Measurements from ENCODE around the gene AQP1.

DNA sequence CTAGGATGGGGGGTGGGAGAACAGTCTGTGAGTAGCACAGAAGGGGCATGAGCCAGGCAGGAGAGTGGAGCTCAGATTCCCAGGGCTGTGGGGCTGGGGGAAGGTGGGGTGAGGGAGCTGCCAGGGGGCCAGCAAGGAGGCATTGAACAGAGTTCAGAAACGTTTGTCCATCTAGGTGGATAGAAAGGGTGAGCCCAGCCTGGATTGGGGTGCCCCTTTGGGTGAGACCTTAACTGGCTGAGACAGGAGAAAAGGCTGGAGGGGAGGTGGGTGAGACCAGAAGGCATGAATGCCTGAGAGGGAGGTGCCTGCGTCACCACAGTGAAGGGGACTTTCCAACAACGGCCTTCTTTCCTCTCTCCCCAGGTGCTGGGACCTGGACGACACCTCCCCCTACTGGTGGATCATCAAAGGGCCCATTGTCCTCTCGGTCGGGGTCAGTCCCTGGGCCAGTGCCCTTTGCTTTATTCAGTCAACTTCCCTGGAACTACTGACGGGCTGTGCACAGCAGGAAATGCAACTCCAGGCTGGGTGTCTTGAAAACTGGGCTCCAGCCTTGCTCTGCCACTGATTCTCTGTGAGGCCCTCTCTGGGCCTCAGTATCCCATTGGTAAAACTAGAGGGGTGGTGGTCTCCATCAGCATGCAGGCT is 63.1 kb downstream of the AQP1 start:
- no peak for TF ChIP-seq ZBTB33 (IDR thresholded peaks at IDR 0.05)
- TF ChIP-seq, protein P1, sequence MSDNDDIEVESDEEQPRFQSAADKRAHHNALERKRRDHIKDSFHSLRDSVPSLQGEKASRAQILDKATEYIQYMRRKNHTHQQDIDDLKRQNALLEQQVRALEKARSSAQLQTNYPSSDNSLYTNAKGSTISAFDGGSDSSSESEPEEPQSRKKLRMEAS (IDR thresholded peaks at IDR 0.05) = no peak
- TF ChIP-seq, protein P2, sequence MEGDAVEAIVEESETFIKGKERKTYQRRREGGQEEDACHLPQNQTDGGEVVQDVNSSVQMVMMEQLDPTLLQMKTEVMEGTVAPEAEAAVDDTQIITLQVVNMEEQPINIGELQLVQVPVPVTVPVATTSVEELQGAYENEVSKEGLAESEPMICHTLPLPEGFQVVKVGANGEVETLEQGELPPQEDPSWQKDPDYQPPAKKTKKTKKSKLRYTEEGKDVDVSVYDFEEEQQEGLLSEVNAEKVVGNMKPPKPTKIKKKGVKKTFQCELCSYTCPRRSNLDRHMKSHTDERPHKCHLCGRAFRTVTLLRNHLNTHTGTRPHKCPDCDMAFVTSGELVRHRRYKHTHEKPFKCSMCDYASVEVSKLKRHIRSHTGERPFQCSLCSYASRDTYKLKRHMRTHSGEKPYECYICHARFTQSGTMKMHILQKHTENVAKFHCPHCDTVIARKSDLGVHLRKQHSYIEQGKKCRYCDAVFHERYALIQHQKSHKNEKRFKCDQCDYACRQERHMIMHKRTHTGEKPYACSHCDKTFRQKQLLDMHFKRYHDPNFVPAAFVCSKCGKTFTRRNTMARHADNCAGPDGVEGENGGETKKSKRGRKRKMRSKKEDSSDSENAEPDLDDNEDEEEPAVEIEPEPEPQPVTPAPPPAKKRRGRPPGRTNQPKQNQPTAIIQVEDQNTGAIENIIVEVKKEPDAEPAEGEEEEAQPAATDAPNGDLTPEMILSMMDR (IDR thresholded peaks at IDR 0.05; ENCODE audit: low read depth, low read length, missing input control) = peak; percentile 64
- TF ChIP-seq RAD21 (IDR thresholded peaks at IDR 0.05) = peak; percentile 79 to 82
- TF ChIP-seq FOXA1 (IDR thresholded peaks at IDR 0.05) = no peak
- TF ChIP-seq RXRA (IDR thresholded peaks at IDR 0.05) = peak; percentile 84 to 90
- no peak for TF ChIP-seq JUND (IDR thresholded peaks at IDR 0.05)
- TF ChIP-seq GABPA (IDR thresholded peaks at IDR 0.05 in 1 of 2, conservative IDR thresholded peaks at IDR 0.05 in 1 of 2) = no peak
- TF ChIP-seq, protein P3, sequence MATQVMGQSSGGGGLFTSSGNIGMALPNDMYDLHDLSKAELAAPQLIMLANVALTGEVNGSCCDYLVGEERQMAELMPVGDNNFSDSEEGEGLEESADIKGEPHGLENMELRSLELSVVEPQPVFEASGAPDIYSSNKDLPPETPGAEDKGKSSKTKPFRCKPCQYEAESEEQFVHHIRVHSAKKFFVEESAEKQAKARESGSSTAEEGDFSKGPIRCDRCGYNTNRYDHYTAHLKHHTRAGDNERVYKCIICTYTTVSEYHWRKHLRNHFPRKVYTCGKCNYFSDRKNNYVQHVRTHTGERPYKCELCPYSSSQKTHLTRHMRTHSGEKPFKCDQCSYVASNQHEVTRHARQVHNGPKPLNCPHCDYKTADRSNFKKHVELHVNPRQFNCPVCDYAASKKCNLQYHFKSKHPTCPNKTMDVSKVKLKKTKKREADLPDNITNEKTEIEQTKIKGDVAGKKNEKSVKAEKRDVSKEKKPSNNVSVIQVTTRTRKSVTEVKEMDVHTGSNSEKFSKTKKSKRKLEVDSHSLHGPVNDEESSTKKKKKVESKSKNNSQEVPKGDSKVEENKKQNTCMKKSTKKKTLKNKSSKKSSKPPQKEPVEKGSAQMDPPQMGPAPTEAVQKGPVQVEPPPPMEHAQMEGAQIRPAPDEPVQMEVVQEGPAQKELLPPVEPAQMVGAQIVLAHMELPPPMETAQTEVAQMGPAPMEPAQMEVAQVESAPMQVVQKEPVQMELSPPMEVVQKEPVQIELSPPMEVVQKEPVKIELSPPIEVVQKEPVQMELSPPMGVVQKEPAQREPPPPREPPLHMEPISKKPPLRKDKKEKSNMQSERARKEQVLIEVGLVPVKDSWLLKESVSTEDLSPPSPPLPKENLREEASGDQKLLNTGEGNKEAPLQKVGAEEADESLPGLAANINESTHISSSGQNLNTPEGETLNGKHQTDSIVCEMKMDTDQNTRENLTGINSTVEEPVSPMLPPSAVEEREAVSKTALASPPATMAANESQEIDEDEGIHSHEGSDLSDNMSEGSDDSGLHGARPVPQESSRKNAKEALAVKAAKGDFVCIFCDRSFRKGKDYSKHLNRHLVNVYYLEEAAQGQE (IDR thresholded peaks at IDR 0.05) = no peak
- peak; percentile 42 to 61 for TF ChIP-seq HNF4A (conservative IDR thresholded peaks at IDR 0.05)
- no peak for TF ChIP-seq ATF3 (IDR thresholded peaks at IDR 0.05)
- TF ChIP-seq EGR1 (IDR thresholded peaks at IDR 0.05; ENCODE audit: low read depth in 2 of 2) = no peak
